GM13976 (cell line): ENCODE measurements around the gene ADD2.

Source experiments
- DNase-seq: peaks from one replicate; pipeline ENCODE4 v3.0.0; 2012; ENCODE audit warnings: low spot score
- CTCF ChIP-seq: IDR thresholded peaks from 2 replicates; pipeline ENCODE4 v1.5.1; 2012; ENCODE audit warnings: borderline replicate concordance, mild to moderate bottlenecking; ENCODE audit not compliant: insufficient read depth; ENCODE audit errors: extremely low read depth, missing control alignments, control extremely low read depth
- in situ Hi-C: fragments of 300-500 bp; cut with MboI; formaldehyde crosslinking; loops from one replicate; pipeline ENCODE4 v1.12.0; 2022; ENCODE audit warnings: low sequenced_read_pairs, mixed read lengths, inconsistent platforms; ENCODE audit not compliant: unreplicated experiment

Gene ADD2

GRCh38 chr2:70708376-70709199 lies 59.4 kb downstream of the ADD2 start:
- no peak for DNase-seq
- no peak for TF ChIP-seq CTCF
- in situ Hi-C loops: no loop called here

GRCh38 chr2:70707706-70708105 lies 60.3 kb downstream of the ADD2 start:
- in situ Hi-C loops: no loop called here
- no peak for DNase-seq
- TF ChIP-seq CTCF: no peak

GRCh38 chr2:70706026-70706795 lies 61.8 kb downstream of the ADD2 start:
- TF ChIP-seq CTCF: no peak
- in situ Hi-C loops: no loop called here
- no peak for DNase-seq

- in situ Hi-C loops: no loop called here
- TF ChIP-seq CTCF: no peak
Observed at GRCh38 chr2:70705160-70705850, 62.7 kb downstream of the ADD2 start.

GRCh38 chr2:70703900-70704549 lies 64.0 kb downstream of the ADD2 start:
- in situ Hi-C loops: no loop called here
- TF ChIP-seq CTCF: no peak
- no peak for DNase-seq

More at GRCh38 chr2:70705160-70705850, 62.7 kb downstream of the ADD2 start:
- no peak for DNase-seq
